GM10847 (cell line): ENCODE results near the gene ZNF724.

Source experiments
- POLR2A ChIP-seq: IDR thresholded peaks from 2 replicates; pipeline ENCODE4 v1.6.1; 2011; ENCODE audit not compliant: insufficient read length; ENCODE audit errors: extremely low read depth

The ZNF724 gene

DNA sequence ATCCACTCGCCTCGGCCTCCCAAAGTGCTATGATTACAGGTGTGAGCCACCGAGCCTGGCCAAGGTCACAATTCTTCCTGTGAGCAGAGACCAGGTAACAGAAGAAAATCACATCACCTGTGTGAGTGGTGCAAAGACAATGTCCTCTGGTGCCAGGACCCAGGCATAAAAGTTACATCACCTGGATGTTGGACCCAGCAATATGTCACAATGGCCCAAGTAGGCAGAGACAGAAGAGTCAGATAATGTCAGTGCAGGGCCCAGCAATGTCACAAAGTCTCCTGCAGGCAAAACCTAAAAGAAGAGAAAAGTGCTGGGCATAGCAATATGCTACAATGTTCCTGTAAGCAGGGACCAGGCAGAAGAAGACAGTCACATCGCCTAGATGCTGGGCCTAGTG lies 5.5 kb upstream of the ZNF724 start:
- TF ChIP-seq POLR2A: no peak

DNA sequence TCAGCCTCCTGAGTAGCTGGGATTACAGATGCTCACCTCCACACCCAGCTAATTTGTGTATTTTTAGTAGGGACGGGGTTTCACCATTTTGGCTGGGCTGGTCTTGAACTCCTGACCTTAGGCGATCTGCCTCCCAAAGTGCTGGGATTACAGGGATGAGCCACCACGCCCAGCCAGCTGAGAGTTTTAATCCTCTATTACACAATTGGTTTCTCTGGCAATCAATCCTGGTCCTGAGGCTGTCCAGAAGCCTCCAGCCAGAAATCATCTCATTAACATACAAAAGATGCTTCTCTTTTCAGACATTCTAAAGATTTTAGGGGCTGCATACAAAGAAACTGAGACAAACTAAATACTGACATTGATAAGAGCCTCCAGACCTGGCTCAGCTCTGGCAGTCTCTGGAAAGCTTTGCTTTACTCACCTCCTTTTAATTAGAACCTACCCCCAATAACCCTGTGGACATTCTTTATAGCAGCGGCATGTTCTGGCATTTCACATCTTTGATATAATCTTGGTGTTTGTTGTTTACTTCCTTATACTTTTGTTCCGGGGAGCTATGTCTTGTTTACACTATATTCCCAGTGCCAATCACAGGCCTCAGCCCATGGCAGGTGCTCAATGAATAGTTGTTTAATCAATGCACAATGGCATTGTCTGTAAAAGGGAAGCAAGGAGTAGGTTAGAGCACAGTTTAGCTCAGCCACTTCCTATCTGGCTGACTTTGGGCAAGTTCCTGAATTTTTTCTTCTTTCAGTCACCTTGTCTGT lies 4.1 kb upstream of the ZNF724 start:
- no peak for TF ChIP-seq POLR2A

DNA sequence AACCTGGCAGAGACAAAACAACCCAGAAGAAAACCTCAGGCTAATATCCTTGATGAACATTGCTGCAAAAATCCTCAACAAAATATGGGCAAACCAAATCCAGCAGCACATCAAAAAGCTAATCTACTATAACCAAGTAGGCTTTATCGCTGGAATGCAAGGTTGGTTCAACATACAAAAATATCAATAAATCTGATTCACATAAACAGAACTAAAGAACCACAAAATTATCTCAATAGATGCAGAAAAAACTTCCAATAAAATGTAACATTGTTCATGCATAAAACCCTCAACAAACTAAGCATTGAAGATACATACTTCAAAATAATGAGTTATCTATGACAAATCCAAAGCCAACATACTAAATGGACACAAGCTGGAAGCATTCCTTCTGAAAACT lies 8.8 kb downstream of the ZNF724 start:
- no peak for TF ChIP-seq POLR2A

DNA sequence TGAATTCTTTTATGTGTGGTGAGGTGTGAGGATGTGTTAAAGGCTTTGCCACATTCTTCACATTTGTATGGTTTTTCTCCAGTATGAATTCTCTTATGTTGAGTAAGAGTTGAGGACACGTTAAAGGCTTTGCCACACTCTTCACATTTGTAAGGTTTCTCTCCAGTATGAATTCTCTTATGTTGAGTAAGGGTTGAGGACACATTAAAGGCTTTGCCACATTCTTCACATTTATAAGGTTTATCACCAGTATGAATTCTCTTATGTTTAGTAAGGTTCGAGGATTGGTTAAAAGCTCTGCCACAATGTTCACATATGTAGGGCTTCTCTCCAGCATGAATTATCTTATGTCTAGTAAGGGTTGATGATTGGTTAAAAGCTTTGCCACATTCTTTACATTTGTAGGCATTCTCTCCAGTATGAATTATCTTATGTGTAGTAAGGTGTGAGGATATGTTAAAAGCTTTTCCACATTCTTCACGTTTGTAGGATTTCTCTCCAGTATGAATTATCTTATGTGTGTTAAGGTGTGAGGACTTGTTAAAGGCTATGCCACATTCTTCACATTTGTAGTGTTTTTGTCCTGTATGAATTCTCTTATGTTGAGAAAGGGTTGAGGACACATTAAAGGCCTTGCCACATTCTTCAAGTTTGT lies 27.1 kb downstream of the ZNF724 start:
- TF ChIP-seq POLR2A: no peak

DNA sequence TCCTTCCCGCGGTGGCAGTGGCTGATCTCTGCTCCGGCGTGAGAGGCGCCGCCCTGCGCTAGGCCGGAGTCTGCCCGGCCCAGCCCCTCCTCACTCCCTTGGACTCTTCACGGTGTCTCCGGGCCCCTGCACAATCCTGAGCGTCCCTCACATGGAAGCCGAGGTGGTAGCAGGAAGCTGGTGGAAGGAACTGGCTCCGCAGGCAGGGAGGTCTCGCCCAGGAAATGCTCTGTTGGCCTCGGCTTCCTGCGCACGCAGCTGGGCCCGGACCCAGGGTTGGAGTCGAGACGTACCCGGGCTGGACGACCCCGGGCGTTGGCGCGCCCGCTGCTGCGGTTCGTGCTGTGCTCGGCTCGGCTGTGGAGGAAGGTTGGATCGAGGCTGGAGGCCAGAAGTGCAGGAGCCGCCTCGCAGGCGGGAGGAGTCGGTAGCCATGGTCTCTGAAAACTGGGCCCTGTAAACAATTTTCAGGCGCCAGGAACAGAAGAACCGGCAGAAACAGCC lies 46.3 kb downstream of the ZNF724 start:
- no peak for TF ChIP-seq POLR2A

DNA sequence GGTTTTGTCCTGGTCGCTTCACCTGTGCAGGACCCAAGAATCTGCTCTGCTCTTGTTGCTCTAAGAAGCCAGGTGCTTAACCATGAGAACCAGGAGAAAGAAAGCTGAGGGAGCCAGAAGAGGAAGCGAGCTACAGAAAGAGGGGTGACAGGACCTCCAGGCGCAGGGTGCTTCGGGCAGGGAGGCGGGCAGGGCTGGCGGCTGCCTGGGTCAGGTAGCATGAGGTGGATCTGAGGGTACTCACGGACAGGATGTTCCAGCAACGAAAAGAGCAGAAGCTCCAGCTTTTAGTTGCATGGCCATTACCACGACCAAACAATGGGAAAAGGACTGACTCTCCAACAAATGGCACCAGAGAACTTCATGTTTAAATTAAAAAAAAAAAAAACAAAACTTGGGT lies 59.9 kb downstream of the ZNF724 start:
- TF ChIP-seq POLR2A: no peak

DNA sequence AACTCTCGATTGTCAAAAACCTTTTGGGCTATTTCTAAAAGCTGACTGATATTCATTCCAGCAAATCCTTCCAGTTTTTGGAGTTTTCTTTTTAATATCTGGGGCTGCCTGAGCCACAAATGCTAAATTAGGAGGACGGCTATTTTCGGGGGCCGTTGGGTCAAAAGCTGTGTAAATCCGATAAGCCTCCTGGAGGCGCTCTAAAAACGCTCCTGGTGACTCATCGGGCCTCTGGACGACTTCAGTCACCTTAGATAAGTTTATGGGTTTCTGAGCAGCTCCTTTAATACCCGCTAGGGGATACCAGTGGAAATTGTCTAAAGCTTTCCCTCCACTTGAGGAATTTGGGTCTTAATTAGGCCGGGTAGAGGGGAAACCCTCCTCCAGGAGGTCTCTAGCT lies 66.9 kb downstream of the ZNF724 start:
- no peak for TF ChIP-seq POLR2A
